ENCODE data around the gene HEXIM1.
"Not testable (repeated sequence)": the region's sequence is repeated elsewhere in the genome, so short reads cannot be mapped to it uniquely, and the experiment has no call there.

The HEXIM1 gene

DNA sequence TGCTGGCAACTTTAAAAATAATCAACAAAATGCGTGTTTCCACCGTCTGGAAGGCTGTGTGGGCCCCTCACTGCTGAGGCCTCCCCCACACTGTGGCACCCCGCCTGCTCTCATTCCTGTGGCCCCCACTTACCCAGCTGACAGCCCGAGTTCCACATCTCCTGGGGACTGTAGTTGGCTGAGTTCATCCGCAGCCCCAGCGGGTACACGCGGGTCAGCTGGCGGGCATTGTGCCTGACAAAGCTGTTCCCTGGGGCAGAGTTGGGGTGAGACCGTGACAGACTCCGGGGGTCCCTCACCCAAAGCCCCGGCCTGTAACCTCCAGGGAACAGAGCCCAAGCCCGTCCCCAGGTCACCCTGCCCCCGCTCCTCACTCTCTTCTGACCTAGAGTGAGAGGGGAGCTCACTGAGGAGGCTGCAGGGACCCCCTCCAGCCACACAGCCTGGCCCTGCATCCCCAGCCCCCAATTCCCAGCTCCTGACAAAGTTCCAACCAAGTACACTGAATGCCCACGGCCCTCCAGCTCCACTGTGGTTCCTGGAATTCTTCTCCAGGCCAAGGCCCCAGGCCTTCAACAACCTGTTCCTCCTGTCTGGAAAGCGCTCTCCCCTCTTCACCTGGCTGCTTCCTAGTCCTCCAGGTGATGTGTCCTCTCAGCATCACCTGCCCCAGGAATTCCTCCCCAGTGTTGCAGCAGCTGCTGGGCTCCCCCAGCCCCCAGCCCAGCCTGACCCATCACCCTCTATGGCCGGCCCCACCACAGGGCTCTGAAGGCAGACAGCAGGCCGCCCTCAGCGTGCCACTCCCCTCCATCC lies 34.0 kb upstream of the HEXIM1 start:
- no peak for DNase-seq

- DNase-seq: no peak
Measured at GRCh38 chr17:45115015-45115625, 33.2 kb upstream of the HEXIM1 start.

DNA sequence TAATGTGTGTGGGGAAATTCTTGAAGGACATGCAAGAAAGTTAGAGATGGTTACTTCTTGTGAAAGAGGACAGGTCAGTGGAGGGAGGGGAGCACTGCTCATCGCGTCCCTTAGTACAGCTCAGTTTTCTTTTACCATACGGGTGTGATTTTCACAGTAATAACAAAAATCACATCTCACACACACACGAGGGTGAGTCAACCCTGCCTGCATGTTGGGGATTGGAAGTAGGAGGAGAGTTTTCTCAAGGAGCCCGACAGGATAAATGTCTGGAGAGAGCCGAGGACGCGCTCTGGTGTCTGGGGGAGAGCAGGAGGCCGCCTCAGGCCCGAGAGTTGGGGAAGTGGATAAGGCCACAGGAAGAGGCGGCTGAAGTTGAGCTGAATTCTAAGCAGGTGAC lies 32.4 kb upstream of the HEXIM1 start:
- no peak for DNase-seq

DNA sequence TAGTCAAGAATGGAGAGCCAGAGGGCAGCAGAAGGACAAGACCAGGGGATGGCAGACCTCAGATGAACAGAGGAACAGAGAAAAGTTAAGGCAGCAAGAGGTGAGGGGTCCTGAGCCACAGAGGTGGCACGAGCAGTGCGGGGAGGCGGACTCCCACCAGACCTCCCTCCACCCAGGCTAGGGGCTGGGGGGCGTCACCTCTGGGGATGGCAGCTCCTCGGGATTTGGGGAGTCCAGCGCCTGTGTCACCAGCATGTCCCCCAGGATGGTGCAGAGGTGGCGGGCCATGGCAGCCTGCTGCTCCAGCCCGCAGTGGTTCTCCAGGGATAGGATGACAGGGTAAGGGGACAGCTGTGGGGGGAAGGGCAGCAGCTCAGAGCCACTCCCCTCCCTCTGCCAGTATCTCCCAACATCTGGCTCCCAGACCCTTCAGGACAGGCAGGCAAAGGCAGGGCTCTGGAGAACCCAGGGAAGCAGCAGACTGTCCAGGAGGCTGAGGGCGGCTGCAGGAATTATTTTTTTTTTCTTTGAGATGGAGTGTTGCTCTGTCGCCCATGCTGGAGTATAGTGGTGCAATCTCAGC lies 31.8 kb upstream of the HEXIM1 start:
- no peak for DNase-seq

- no peak for DNase-seq
Measured at GRCh38 chr17:45117334-45117733, 30.9 kb upstream of the HEXIM1 start.

GRCh38 chr17:45117848-45118646 lies 30.2 kb upstream of the HEXIM1 start:
- DNase-seq: no peak

DNA sequence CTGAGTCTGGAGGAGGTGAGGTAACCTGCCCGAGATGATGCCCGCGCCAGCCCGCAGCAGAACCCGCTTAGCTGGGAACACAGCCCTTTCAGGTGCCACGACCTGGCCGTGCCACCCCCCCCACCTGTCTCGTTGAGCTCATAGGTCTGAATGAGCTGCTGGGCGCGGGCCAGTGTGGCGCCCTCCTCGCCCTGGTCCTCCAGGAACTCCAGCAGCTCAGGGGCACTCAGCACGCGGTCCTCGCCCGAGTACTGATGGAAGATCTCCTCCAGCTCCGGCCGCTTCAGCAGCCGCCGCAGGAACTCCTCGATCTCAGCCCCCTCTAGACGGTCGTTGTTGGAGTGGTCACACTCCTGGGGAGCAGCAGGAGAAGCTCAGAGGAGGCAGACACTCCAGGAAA lies 29.6 kb upstream of the HEXIM1 start:
- no peak for DNase-seq

DNA sequence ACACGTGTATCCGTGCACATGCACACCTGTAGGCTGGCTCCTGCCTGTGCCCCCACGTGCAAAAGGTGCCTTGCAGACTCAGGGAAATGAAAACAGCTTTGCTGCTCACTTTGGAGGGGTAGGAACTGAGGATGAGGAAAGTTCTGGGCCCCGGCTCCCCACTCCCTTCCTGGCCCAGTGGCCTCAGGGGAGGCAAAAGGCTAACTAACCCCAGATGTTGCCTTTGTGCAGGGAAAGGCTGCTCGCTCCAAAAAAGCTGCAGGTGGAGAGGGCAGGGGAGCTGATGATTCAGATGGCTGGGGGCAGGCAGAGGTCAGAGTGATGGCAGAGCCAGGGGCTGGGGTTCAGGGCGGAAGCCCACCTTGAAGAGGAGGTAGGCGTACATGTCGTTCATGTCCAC lies 28.3 kb upstream of the HEXIM1 start:
- DNase-seq: no peak

- DNase-seq: no peak
Measured at GRCh38 chr17:45120558-45120957, 27.7 kb upstream of the HEXIM1 start.

- DNase-seq: no peak
Measured at GRCh38 chr17:45121055-45121454, 27.2 kb upstream of the HEXIM1 start.

DNA sequence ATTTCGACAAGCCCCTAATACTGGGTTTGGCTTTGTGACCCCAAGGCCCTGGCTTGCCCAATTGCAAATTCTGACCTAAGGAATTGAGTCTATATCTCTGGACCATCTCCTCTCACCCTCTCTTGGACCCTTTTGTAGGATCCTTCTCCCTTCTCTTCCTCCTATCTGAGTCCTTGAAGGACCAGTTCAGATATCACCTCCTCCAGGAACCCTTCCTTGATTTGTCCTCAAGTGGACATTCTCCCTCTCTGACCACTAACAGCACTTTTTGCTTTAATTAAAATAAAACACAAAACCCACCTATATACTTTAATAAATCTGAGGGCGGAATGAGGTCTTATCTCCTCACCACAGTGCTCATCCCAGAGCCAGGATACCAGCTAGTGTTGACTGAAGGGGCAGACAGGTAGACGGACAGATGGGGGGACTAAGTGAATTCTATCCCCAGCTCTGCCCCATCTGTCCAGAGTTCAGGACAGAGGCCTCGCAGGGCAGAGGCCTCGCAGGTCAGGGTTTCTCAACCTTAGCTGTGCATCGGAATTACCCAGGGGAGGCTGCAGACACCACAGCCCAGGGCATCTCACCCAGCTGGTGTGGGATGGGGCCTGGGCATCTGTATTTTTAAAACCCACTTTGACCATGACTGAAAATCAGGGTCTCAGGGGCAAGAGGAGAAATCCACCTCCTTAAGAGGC lies 25.1 kb upstream of the HEXIM1 start:
- no peak for DNase-seq

- DNase-seq: no peak
Measured at GRCh38 chr17:45123930-45124796, 24.1 kb upstream of the HEXIM1 start.

DNA sequence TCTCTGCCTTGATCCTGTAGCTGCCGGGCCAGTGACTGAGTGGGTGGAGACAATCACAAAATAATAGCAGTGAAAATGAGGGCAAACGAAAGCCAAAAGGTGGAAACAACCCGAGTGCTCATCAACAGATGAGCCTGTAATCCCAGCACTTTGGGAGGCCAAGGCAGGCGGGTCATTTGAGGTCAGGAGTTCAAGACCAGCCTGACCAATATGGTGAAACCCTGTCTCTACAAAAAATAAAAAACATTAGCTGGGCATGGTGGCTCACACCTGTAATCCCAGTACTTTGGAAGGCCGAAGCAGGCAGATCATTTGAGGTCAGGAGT lies 23.5 kb upstream of the HEXIM1 start:
- not testable (repeated sequence) for DNase-seq

DNA sequence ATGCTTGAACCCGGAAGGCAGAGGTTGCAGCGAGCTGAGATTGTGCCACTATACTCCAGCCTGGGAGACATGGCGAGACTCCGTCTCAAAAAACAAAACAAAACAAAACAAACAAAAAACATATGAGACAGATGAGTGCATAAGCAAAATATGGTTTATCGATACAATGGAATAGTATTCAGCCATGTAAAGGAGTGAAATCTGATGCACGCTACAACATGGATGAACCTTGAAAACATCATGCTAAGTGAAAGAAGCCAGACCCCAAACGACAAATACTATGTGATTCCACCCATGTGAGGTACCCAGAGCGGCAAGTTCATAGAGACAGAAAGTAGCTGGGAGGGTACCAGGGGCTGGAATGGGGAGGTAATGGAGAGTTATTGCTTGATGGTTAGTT lies 22.8 kb upstream of the HEXIM1 start:
- no peak for DNase-seq

- no peak for DNase-seq
Measured at GRCh38 chr17:45127207-45127547, 21.1 kb upstream of the HEXIM1 start.

GRCh38 chr17:45127548-45128300 lies 20.6 kb upstream of the HEXIM1 start:
- no peak for DNase-seq

GRCh38 chr17:45128331-45128730 lies 19.9 kb upstream of the HEXIM1 start:
- no peak for DNase-seq

- DNase-seq: no peak
Measured at GRCh38 chr17:45128989-45129388, 19.3 kb upstream of the HEXIM1 start.

DNA sequence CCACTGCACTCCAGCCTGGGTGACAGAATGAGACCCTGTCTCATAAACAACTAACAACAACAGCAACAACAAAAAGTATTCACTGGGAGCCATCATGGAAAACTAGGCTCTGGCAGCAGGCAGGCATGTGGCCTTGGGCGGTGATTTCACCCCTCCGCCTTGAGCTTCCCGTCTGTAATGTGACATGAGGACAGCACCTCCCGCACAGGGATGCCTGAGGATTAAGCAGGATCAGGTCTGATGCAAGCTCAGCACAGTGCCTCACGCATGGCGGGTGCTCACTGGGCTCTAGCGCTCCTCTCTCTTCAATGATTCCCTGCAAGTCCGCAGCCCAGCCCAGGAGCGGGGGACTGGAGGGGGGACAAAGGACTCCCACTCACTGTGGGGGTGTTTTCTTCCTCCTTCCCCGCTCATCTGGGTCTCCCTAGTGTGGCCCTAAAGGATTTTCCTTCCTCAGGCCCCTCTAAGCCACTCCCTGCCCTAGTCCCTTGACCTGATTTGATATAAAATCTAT lies 18.8 kb upstream of the HEXIM1 start:
- DNase-seq: no peak

DNA sequence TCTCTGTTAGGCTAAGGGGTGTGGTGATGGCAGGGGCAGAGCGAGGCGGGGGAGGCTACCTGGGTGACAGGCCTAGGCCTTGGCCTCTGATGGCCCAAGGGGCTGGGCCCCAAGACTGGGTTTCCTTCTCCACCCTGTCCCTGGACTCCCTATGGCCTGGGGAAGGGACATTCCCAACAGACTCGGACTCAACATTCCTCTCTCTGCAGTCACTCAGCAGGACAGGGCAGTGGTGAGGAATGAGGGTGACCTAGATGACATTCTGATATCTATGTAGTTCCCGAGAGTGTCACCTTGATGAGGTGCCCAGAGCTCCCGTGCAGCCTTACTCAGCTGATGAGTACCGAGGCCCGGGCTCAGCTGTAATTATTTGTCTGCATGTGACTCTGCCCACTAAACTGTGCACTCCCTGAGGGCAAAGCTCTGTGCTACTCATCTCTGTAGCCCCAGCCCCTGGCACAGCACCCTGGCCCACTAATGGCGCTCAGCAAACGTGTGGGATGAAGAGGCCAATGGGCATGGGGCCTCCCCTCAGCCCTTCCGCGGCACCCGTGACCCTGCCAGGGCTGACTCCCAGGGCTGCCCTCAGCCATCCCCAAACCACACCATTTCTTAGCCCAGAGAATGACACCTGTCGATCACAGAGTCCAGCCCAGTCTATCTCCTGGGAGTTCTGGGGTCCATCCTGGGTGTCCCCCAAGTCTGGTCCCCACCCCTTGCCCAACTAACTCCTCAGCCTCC lies 18.2 kb upstream of the HEXIM1 start:
- DNase-seq: no peak
